HG02588 (cell line): ENCODE results near the gene UBQLN3.
A peak's percentile ranks its signal among the peaks of the same experiment; 100 is the strongest.

Experiments
- ATAC-seq: cut with Tn5 transposase; IDR thresholded peaks from one replicate; pipeline ENCODE4 v1.9.1; 2021; ENCODE audit warnings: mild to moderate bottlenecking, moderate library complexity; ENCODE audit not compliant: unreplicated experiment

The UBQLN3 gene

GRCh38 chr11:5507177-5507932, 2.4 kb downstream of the UBQLN3 start:
- ATAC-seq, result no peak

- ATAC-seq, result no peak
These were observed 4.3 kb downstream of the UBQLN3 start for GRCh38 chr11:5505363-5506048.

GRCh38 chr11:5504403-5504921, 5.3 kb downstream of the UBQLN3 start:
- ATAC-seq, result no peak

GRCh38 chr11:5500393-5500801, 9.4 kb downstream of the UBQLN3 start:
- no peak for ATAC-seq

GRCh38 chr11:5499671-5500070, 10.1 kb downstream of the UBQLN3 start:
- no peak for ATAC-seq

- ATAC-seq, result no peak
These were observed 20.0 kb downstream of the UBQLN3 start for GRCh38 chr11:5489576-5490357.

GRCh38 chr11:5488798-5489399, 20.9 kb downstream of the UBQLN3 start:
- no peak for ATAC-seq

GRCh38 chr11:5488385-5488784, 21.4 kb downstream of the UBQLN3 start, which contains the start of gene OR52D1:
Gene OR52D1 (plus strand): TSS chr11:5488685. CDS start chr11:5488707, 22 bp downstream.
- ATAC-seq, result no peak

GRCh38 chr11:5486421-5486820, 23.3 kb downstream of the UBQLN3 start:
- no peak for ATAC-seq

- no peak for ATAC-seq
These were observed 23.8 kb downstream of the UBQLN3 start for GRCh38 chr11:5486003-5486402.

GRCh38 chr11:5476186-5476819, 33.5 kb downstream of the UBQLN3 start:
- peak; percentile 74 for ATAC-seq

- ATAC-seq, result no peak
These were observed 35.8 kb downstream of the UBQLN3 start for GRCh38 chr11:5473921-5474320.

GRCh38 chr11:5467527-5467926, 42.2 kb downstream of the UBQLN3 start:
- ATAC-seq, result no peak

- no peak for ATAC-seq
These were observed 48.7 kb downstream of the UBQLN3 start for GRCh38 chr11:5460983-5461621.
